Keratinocyte (primary cell): ENCODE results near the gene KNCN.

ENCODE experiments used
- CTCF ChIP-seq, 3 experiments: IDR thresholded peaks in 1 of 3; conservative IDR thresholded peaks in 1 of 3; optimal IDR thresholded peaks in 1 of 3; 2 replicates in 2 of 3; 3 replicates in 1 of 3; pipeline versions ENCODE3 to v1.5.1; 2011; ENCODE audit warnings: low read length in 3 of 3, mild to moderate bottlenecking in 3 of 3, moderate library complexity in 2 of 3, control low read depth in 1 of 3, inconsistent platforms in 1 of 3; ENCODE audit not compliant: insufficient read depth in 2 of 3; ENCODE audit errors: extremely low read depth in 1 of 3
- EZH2 ChIP-seq: IDR thresholded peaks from one replicate; pipeline ENCODE4 v1.6.1; 2012; ENCODE audit warnings: inconsistent platforms, mild to moderate bottlenecking, low read length, moderate library complexity

GRCh38 chr1:46522969-46523320 is 28.5 kb downstream of the KNCN start:
- no peak for TF ChIP-seq CTCF (optimal IDR thresholded peaks at IDR 0.05 in 1 of 3, IDR thresholded peaks at IDR 0.05 in 1 of 3, conservative IDR thresholded peaks at IDR 0.05 in 1 of 3; ENCODE audit: extremely low read depth in 1 of 3, insufficient read depth in 2 of 3, low read length in 3 of 3)
- TF ChIP-seq EZH2 = no peak
